Stimulated activated CD8-positive, alpha-beta memory T cell treated with anti-CD3 and anti-CD28 coated beads, Interleukin-7, amount 100 ng/mL, for 48 hours (primary cell): ENCODE data around the gene PFDN6.
"Not testable (repeated sequence)": the region's sequence is repeated elsewhere in the genome, so short reads cannot be mapped to it uniquely, and the experiment has no call there.

Experiments used
- DNase-seq, 2 donors: peaks; one replicate each; pipeline ENCODE4 v3.0.0-alpha.2; 2020; ENCODE audit warnings: low read depth in 1 of 2; ENCODE audit errors: extremely low read depth in 1 of 2

PFDN6 gene

DNA sequence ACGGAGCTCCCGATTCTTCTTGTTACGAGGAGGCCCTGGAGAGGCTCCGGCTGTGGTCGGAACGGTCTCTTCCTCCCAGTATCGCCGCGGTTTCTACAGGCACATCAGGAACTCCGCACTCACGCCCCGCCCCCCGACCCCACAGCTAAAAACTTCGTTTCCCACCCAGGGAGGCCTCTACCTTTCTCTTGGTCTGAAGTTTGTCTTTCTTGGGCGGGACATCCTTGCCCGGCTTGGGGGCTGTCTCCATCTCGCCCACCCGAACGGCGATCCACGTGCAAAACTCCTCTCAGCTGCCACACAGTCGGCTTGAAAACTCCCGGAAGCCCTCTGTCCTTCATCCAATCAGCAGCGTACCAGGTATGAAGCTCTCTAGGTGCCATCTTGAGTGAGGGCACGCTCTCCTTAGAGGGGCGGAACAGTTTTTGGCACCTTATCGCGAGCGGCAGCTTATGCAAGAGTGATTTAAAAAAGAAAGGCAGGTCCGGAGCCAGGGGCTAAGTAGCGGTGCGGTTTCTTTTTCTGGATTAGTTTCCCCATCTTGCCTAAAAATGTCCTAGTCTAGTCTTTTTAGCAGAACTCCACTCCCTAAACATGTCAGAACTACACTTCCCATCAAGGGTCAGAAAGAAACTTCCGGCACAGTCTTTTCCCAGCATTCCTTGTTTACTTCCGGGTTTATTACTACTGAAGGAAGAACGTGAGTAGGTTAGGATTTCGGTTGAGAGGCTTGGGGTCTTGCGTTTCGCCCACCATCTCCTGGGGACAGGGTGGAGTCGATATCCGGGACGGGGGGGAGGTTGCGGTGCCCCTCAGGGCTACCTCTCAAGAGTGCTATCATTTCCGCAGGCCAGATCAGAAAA is at the start of gene PFDN6, which contains the start of gene WDR46:
Gene PFDN6 (plus strand): TSS at position 681 of the 863 bp plus-strand sequence. CDS start 256 bp downstream, outside the sequence.
Gene WDR46 (minus strand): TSS at position 319 of the 863 bp plus-strand sequence. CDS start 69 bp downstream, at position 250.
- peak; percentile 56 to 82 for DNase-seq

DNA sequence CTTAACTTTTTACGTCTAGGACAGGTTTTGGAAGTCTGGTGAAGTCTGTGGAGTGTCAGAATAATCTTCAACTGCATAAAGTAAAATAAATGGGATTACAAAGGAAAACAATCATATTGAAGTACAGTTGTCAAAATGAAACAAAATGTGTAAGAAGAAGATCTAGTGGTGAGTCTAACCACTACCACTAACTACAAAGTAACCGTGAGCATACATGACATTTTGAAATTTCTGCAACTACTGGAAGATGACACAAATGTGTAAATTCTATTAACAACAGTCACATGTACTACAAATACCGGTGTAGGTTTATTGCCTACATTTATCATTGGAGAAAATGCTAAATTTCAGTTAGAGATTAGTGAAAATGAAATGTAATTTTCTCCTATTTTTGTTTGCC is 47.4 kb upstream of the PFDN6 start:
- no peak for DNase-seq

DNA sequence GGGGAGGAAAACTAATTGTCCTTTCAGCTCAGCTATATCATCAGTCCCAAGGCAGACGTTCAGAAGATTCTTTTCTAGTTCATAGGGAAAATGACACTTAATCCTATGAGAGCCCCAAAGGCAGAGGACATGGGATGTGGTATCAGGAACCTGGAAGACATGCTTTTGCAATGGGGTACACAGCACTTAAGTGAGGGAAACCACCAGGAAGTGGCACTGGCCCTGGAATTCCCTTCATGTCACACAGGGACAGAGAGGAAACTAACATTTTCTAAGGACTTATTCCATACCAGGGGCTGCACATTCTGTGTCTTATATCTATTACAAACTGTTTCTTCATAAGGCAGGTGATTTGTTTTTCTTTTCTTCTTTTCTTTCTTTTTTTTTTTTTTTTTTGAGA is 45.9 kb upstream of the PFDN6 start:
- DNase-seq: no peak

GRCh38 chr6:33247977-33248642 is 41.3 kb upstream of the PFDN6 start:
- DNase-seq: peak; percentile 75 to 88

DNA sequence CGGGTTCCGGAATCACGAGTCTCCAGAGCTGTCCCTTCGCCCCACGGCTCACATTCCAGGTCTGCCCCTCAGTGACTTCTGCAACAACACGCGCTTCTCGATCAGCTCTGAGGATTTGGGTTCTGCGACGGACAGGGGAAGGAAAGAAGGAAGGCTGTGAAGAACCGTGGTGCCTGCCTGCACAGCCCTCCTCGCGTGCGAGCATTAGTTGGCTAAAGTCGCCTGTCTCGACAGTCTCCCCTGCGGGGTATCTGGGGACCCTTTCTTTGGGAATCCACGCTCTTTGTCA is 40.8 kb upstream of the PFDN6 start:
- no peak for DNase-seq

GRCh38 chr6:33248932-33249731 is 40.3 kb upstream of the PFDN6 start:
- peak; percentile 89 to 98 for DNase-seq

GRCh38 chr6:33249732-33250630 is 39.4 kb upstream of the PFDN6 start:
- DNase-seq: no peak

- DNase-seq: no peak
These were observed 38.7 kb upstream of the PFDN6 start for GRCh38 chr6:33250731-33251130.

DNA sequence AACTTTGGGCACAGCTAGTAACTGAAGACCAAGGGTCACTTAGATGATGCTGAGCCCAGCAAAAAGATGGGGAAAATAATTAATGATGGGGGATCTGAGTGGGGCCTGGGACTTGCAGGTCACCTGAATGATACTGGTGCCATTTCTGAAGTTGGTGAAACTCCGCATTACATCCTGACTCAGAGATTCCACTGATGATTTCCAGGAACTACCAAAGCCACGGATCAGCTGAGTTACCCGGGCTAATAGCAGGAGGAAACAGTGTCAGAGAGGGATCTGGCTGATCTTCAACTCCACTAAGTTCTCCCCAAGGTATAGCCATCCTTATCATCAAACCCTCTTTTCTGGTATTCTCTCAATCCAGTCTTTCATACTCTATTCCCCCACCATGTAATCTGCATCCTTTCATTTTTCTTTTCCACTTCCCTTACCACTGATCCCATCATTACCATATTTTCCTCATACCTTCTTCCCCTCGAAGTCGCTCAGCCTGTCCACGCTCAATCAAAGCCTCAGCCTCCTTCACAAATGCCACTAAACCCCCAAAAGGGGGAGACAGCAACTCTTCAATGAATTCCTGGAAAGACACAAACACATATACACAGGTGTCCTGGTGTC is 37.9 kb upstream of the PFDN6 start:
- no peak for DNase-seq

DNA sequence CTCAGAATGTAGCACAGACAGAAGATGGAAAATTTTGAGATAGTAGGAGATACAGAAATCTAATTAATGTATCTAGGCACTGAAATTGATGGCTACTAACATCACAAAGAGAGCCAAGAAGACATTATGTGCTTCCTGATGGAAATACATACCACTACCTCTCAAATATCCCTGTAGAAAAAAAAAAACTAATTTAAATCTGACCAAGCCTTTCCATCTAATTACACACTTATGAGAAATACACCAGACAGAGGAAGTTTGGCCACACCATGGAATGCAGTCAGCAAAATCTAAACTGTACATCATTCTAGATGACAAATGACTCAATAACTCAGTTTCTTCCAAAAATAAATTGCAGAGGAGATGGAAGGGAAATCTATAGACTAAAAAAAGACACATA is 36.6 kb upstream of the PFDN6 start:
- no peak for DNase-seq

GRCh38 chr6:33254591-33254990 is 34.8 kb upstream of the PFDN6 start:
- DNase-seq: no peak

GRCh38 chr6:33259032-33259431 is 30.4 kb upstream of the PFDN6 start:
- DNase-seq: no peak

DNA sequence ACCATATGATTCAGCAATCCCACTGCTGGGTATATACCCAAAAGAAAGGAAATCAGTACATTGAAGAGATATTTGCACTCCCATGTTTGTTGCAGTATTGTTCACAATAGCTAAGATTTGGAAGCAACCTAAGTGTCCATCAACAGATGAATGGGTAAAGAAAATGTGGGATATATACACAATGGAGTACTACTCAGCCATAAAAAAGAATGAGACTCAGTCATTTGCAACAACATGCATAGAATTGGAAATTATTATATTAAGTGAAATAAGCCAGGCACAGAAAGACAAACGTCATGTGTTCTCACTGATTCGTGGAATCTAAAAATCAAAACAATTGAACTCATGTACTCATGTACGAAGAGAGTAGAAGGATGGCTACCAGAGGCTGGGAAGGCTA is 26.9 kb upstream of the PFDN6 start:
- not testable (repeated sequence) for DNase-seq

- DNase-seq: no peak
These were observed 25.4 kb upstream of the PFDN6 start for GRCh38 chr6:33264015-33264414.

GRCh38 chr6:33271117-33271467 is 18.3 kb upstream of the PFDN6 start:
- DNase-seq: no peak

DNA sequence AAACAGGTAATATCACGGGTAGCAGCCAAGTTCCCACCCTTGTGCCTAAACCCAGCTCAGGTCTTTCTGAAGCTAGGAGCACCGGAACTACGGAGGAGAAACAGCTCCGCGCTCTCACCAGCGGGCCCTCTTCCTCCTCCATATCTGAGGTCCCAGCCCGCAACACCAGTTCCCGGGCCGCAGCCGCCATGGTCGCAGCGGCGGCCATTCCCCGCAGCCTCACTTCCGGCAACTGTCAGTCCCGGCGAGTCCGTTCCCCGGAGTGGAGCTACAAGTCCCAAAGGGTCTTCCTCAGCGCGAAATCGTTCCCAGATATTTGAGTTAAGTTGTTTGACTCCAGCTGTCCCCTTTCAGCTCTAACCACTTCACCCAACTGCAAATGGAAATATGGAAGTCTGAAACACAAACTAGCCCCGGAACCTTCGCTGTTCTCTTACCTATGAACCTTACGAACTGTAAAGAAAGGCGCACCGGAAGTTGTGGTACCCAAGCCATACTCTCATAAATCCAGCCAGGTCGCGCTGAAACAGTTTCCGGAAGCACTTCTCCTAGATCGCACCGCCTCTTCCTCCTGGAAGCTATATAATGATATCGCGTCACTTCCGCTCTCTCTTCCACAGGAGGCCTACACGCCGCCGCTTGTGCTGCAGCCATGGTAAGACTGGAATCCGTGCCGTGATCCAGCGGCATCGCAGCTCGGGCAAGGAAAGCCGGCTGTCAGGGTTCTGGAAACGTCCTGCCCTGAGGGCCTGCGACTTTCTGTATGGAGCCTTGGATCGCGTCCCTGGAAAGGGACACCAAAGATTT is 17.7 kb upstream of the PFDN6 start, which contains the start of the genes RPS18 and VPS52:
Gene RPS18 (plus strand): TSS at position 608 of the 807 bp plus-strand sequence. CDS start 45 bp downstream, at position 653.
Gene VPS52 (minus strand): TSS at position 409 of the 807 bp plus-strand sequence. CDS start 201 bp downstream, at position 208.
- peak; percentile 72 to 89 for DNase-seq

GRCh38 chr6:33272275-33273128 is 16.9 kb upstream of the PFDN6 start:
- DNase-seq: no peak
